NOMO-1 (cell line): ENCODE results near the gene HOXD12.

Experiments used
- DNase-seq, 2 experiments: peaks; one replicate each; lab custom pipeline; 2025; ENCODE audit not compliant: unreplicated experiment in 2 of 2; lab: John Stamatoyannopoulos, UW

Gene HOXD12

DNA sequence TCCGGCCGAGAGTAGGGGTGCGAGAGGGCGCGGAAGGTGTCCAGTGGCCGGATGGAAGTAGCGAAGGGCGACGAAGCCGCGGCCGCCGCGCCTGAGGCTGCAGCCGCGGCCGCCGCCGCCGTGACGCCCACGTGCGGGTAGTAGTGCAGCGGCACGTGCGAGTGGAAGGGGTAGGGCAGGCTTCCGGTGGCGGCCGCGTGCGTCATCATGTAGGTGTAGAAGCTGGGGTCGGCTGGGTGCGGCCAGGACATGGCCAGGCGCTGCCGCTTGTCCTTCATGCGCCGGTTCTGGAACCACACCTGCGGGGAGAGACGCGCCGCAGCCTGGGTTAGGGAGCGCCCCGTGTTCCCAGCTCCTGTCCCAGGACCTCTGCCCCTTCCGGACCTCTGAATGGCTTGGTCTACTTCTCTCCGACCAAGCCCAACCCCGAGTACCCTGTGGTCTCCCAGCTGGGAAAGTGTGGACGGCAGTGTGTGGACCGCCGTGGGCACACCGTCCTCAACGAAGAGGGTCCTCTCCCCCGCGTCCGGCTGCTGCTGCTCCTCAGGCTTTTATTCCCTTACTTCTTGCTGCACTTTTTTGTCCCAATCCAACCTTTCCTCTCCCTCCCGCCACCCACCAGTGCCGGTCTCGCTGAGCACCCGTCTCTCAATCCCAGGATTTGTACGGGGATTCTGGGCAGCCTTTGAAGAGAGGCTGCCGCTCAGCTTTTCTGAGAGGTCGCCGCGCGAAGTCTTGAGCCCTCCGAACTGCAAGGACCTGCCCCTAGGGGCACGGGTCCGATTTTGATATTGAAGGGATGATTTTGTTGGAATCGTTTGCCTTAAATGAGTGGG lies 18.8 kb upstream of the HOXD12 start:
- DNase-seq = no peak

DNA sequence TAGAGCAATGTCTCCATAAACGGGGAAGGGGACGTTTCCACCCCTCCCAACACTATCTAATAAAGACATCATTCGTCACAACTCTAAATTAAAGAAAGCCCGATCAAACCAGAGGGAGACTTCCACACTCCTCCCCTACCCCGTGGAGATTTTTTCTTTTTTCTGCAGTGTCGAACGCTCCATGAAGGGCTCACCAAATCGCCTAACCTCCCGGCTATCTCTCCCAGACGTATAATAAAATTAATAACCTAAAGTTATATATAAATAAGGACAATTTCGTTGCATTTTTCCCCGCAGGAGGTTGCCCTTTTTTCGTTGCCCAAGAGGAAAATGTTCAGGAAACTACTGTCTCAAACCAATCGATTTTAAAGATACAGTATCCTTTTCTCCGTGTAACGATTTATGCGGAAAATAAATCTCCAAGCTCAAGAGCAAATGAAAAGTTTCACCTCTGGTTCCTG lies 18.2 kb upstream of the HOXD12 start:
- DNase-seq = no peak

DNA sequence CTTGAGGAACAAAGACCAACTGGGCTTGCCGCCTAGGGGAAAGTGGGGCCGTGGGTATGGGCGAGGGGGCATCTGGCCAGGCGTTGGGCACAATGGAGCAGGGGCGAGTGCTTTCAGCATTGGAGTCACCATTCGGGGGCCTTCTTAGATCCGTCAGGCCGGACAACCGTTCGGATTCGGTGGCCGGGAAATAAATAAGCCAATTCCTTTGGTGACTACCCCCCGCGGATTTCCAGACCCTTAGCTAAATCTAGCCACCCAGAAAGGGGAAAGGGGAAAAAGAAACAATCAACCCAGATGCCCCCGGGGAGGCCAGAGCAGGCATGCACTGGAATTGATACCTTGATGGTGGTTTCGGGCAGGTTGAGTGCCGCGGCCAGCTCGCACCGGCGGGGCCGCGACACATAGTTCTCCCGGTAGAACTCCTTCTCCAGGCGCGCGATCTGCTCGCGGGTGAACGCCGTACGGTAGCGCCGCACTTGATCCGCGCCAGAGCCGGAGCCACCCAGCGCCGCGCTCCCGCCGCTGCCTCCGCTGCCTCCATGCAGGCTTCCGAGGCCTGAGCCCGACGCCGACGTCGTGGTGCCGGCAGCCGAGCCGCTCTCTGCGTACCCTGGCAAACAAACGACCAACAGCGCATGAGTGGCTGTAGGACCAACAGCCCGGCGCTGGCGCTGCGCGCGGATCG lies 17.6 kb upstream of the HOXD12 start:
- no peak for DNase-seq

DNA sequence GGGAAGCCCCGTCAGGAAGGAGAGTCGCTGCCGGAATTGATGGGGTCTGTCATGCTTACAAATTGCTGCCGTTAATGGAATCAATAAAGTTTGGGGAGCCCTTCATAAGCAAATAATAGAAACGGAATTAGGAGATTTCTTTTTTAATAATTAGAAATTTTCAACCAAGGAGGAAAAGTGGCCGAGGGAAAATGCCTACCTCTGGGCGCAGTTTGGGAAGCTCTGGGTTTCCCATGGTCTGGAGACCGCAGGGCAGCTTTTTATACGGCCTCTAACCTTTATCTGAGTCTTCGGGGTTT lies 17.1 kb upstream of the HOXD12 start:
- no peak for DNase-seq

DNA sequence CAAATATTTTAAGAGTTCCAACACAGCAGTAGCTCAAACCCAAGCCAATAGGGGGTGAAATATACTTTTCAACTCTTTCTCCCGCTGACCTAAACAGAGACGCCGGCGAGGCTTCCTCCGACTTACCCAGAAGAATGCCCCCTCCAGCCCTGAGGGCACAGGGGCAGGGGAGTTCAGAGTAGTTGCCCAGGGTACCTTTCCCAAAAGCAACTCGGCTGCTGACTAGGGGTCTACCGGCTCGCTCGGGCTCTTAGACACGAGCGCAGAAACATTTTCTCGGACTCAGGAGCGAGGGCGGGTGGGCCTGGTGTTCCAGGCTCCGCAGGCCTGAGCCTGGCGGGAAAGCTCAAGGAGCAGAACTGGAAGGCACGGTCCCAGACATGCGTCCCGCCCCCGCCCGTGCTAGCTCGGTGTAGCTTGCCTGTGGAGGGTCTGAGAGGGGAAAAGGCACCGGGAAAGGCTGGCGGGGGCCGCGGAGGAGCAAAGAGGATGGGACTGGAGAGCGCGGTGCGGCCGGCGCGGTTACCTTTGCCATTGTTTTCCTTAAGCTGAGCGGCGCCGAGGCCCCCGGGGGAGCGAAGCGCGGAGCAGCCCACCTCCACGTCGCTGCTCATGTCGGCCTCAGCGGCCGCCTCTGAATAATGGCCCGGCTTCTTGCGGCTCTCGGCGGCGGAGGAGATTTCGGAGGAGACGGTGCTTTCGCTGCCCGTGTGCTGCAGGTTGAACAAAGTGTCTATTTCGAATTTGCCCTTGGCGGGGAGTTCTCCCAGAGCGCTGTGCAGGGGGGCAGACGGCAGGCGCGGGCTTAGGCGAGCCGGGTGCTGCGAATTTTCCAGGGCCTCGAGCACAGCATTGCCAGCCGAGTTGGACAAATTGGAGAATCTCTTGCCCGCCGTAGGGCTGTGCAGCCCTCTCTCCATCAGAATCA lies 16.5 kb upstream of the HOXD12 start:
- DNase-seq = no peak

DNA sequence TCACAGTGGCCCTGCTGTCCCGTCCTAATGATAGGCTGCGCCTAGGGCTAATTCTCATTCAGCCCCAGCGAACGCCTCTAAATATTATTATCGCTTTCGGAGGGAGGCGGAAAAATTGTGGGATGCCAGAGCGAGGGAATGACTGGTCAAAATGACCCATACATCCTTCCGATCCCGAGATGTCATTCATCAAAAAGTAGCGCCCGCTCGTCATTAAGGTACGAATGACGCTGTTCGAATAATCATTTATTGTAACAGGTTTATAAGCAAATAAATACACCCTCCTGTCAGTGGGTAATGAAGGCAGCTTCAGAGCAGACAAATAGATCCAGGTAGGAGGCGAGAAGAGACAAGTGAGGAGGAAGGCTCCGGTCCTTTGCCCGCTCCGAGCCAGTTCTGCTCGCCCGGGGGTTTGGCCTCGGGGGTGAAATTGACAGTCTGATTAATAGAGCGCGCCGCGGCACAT lies 15.8 kb upstream of the HOXD12 start, which contains the start of gene EVX2:
EVX2 (minus strand) TSS at position 167 of the 466 bp plus-strand sequence. CDS start 186 bp downstream, outside the sequence.
- DNase-seq = no peak

DNA sequence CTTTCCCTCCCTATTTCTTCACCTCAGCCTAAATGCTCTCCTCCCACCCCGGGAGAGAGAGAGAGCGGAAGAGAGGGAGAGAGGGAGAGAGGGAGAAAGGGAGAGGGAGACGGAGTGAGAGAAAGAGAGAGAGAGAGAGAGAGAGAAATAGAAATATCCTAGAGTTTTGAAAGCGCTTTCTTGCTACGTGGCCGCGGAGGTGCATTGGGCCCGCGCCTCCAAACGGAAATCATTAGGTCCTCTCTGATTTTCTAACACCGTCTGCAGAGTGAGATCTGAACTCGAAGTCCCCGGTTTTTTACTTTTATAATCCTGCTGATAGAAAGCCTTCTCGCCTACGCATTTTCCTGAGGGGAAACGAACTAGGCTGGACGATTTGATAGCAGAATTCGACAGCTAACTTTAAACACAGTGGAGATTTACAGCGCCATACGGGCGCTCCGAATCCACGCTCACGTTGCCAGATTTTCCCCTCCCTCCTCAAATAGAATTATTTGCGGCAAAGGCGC lies 14.9 kb upstream of the HOXD12 start:
- DNase-seq = no peak

DNA sequence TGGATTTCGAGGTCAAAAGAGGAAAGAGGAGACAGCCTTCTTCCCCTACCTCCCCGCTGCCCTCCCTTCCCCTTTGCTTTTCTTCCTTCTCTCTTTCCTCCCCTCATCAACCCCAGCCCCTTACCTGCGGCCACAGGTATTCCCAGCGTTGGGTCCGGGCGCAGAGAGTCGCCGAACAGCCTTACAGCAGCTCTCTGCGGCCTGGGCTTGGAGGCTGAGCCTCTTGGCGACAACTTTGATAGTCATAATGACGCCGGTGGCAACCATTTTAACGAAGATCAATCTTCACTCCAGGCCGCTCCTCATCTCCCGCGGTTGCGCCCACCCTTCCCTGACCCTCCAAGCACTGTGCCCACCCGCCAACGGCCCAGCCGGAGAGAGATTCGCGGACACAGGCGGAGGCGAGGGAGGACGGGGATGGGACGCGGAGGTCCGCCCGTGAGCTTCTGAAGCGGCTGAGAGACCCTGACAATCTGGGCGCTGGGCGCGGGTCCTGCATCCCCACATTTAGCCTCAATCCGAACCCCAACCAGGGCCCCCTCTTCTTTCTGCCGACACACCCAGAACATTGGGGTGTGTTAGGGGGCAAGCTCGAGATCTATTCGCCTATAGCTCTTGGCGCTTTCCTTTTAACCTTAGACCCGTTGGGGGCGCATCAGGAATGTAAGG lies 14.3 kb upstream of the HOXD12 start:
- no peak for DNase-seq

DNA sequence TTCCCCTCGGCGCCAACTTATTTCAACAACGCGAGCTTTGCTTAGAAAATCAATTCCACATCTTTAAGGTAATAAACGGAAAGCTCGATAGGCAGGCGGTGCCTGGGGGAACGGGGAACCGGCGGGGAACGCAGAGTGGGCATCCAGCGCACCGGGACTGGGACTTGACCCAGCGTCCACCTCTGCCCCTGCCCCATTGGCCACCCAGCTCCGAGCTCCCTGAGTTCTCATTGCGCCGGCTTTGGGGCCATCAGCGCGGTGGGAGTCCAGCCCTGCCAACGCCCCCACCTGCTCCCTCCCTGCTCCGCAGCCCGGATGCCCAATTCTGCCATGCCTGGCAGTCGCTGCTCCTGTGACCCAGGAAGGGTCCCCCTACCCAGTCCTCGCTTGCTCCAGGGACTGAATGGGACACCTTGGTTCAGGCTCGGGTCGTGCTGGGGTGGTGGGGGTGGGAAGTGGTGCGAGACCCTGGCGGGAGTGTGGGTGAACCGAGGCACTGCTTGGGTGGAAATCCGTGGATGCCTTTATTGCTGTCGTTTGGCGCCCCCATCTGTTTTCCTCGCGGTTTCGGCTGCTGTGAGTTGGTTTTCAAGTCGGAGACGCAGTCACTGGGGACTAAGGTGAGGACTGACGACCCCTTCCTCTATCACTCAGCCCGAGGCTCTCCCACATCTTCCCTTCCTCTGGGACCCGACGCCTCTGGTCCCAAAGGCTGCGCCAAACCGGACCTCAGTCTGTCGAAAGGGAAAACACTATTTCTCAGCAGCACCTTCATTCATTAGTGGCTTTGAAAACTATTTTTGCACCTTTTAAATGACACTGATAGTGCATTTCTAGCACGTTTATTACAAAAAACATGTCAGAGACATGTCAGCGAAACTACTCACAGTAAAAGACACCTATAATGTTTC lies 13.5 kb upstream of the HOXD12 start:
- no peak for DNase-seq

DNA sequence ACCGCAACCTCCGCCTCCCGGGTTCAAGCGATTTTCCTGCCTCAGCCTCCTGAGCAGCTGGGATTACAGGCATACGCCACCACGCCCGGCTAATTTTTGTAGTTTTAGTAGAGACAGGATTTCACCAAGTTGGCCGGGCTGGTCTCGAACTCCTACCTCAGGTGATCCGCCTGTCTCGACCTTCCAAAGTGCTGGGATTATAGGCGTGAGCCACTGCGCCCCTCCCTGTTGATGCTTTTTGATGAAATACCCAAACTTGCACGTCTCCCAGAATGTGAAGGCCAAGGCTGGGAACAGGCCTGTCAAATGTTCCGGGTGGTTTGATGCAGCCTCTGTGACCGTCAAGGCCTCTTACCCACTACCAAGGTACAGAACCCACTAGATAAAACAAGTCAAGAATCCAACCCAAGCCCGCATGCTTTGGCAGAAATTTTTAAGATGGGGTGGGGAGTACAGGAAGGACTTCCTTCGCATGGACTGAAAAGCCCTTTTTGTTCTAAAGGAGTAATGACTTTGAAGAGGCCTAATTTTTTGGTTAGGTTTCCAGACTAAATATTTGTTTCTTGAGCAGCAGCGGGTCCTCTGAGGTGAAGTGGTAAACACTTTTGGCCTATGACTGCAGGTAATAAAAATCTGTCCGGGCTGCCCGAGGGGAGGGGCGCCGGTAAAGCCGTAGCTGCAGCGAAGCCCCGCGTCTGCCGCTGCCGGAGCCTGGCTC lies 12.1 kb upstream of the HOXD12 start:
- no peak for DNase-seq

DNA sequence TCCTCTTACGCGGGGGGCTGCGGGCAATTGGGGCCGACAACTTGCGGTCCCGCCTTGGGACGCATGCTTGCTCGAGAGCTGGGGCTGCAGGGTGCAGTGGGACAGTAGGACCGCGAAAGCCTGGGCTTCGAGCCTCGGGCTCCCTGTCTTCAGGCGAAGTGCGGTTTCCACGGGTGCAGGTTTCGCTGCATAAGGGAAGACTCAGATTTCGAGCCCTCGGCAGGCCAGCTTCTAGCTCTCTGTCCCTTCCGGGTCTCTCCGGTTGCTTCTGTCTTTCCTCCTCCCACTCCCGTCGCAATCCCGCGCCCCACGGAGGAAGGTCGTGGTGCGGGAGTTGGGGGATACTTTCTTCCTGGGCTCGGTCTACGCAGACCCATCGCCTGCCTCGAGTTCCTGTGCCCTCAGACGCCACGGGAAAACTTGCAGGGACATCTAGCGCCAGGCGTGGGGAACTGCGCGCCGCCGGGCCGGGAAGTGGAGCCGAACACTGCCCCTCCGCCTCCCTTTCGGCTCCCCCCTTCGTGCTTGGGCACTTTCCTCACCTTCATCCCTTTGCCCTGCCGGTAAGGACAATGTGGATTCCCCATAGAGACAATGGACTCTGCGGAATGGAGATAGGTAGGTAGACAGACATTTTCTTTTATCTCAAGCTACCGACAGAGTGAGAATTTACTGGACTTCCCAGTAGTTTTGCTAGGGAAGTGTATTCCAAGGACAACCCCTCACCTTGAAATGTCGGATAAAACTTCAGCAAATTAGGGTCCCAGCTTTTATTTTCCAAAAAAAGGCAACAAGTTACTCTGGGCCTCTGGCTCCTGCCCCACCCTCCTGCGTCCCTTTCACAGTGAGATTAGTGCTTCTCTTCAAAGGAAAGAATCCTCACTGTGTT lies 11.3 kb upstream of the HOXD12 start:
- DNase-seq = peak; percentile 38 to 57

DNA sequence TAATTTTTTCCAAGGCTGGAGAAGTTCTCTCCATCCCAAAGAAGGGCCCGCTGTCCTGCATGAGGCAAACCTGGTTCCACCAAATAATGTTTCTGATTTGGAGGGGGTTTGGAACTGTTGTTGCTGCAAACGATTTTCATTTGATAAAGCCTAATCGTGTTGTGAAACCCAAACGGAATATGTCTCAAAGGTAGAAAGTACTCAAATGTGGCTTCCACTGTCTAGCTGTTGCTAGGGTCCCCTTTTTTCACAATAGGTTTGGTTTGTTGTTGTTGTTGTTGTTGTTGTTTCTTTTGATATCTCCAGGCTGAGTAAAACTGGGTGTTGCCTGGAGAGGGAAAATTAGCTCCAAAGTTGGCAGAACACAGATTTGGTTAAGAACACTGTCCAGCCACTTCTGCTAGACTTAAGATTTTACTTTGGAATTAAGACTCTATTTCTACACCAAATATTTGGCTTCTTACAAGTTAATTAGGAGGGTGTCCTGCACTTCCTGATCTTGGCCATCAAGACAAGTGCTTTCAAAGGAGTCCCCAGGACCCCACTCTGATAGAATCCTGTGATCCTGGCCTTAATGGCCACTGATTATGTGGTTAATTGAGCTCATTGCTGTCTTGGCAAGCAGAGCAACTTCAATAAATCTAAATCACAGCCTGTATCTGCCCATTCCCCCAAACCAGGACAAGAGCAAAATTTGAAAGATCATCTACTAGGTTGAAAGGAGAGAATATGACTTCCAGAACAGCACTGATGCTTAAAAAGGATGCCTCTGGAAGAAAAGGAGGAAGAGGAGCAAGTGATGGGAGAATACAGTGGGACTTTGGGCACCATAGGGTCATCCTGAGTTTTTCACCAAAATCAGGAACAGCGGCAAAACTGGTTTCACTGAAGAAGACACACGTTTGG lies 10.4 kb upstream of the HOXD12 start:
- DNase-seq = no peak

DNA sequence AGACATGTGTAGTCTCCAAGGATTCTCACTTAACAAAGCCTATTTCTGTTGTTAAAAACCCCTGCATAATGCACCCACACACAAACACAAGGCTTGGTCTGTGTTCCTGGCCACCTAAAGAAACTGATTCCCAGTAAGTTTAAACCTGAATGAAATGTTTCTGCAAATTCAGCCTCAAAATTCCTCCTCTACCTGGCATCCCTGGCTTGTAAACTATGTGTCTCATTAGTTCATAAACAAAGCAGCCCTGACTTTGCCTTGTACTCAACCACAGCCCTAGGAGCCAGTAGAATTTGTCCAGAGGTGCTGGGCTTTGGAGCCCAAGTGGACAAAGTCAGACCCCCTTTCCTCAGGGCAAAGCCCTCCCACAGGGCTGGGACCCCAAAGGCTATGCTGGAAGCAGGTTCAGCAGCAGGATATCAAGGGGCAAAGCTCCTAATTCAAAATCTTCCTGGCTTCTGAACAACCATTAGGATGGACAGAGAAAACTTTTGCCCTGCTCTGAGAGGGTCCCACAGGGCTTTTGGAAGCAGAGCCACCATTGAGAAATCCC lies 9.7 kb upstream of the HOXD12 start:
- DNase-seq = no peak

DNA sequence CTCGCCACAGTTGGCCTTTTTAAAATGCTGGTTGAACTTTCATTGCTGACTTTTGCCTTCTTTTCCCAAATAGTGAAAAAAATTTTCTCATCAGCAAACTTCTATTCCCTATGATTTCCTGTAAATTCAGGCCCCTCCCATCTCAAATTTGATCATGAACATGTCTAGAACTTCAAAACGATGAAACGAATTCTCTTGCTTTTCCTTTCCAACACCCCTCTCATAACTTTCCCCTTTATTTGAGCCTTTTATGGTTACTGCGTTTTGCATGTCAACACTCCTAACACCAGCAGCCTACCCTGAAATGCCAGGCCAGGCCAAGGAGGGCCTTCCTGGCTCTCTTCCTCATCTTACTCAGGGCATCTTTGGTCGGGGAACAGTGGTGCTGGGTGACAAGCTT lies 8.7 kb upstream of the HOXD12 start:
- no peak for DNase-seq

DNA sequence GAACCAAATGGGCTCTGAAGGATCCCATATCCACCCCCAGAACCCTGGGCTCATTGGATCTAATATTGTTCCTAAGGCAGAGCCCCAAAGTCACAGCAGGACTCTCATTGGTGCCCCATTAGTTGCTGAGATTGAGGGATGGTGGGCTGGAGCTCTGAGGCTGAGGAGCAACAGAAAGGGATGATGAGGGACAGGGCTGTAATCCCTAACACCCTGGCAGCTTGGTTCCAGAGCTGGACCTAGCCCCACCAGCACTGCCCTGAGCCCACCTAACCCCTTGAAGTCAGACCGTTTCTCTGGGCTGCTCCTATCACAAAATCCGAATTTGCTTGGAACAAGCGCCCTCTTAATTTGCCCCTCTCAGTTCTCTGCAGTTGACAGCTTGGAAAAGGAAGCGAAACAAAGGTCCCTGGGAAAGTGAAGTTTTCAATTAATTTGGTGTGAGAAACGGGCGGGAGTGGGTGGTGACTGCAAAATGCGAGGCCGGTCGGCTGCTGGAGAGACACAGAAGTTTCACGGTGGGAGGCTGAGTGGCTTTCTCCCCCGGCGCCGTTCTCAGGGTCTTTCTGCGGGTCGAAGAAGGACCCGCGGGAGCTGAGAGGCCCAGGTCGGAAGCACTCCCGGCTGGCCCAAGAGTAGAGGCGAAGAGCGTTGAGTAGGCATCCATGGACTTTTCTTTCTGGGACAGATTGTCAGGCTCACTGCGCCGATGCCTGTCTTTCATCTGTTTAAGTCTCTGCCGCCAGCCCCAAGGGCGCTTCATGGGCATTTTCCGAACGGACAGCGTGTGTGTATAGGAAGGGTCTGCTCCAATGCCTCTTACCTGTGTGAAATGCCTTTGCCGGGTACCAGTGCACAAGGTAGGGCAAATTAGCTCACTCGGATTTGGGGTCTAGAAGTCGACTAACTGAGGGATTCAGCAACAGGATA lies 8.0 kb upstream of the HOXD12 start:
- no peak for DNase-seq
